Right ventricle myocardium superior (tissue), 1 donor: ENCODE measurements around the gene RCCD1. TPM values are rescaled to one million over a fixed set of nuclear protein-coding genes. Genes with fewer than 3 reads are reported as not detected.
A peak's percentile ranks its signal among the peaks of the same experiment; 100 is the strongest.

Experiments used
- ATAC-seq: fragments of 200-7000 bp; cut with Tn5 transposase; one replicate; pipeline ENCODE4 v1.9.1; 2020; ENCODE audit warnings: mild to moderate bottlenecking; ENCODE audit not compliant: poor library complexity
- DNase-seq: peaks from one replicate; pipeline ENCODE4 v3.0.0-alpha.2; 2020
- intact Hi-C: fragments of 100-400 bp; cut with DNase I; formaldehyde crosslinking; loops from one replicate; pipeline ENCODE4 v1.11.2; 2022
- total RNA-seq: library from RNA; stranded (reverse); fragmentation: NEBNext Ultra II Directional; extraction: Animal tissue kit (Norgen Biotek cat#: 25700); gene quantifications from one replicate; pipeline ENCODE4 v1.2.1, GENCODE V29; 2021
- donor health status: DM: no; HTN: yes; CAD: no; lungs with severe emphysema.

RCCD1 gene
- total RNA-seq, 1 donor from 2014 or later, result 9.3 TPM

DNA sequence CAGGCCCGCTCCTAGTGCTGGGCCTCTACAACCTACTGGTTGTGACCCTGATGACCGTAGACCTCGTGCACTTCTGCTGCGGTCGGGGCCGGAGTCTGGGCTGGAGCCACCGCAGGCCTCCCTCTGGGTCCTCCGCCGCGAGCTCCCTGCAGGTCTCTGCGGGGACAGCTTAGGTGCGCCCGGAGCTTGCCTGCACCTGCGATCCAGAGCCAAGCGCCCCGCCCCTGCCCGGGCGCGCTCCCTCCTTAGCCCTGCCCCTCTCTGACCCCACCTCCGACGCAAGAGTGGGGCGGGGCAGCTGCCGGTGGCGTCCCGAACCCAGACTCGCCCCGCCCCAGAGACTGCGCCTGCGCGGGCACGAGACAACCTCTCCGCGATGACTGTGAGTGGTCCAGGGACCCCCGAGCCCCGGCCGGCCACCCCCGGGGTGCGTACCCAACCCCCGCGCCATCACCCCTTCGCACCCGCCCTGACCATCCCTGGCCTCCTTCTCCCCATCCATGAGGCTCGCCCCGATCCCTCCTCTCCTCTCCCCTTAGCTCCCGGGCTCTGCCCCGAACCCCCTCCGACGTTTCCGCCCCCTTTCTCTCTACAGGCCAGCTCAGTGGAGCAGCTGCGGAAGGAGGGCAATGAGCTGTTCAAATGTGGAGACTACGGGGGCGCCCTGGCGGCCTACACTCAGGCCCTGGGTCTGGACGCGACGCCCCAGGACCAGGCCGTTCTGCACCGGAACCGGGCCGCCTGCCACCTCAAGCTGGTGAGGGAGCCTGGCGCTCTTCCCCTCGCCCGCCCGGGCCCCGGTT lies 19.5 kb upstream of the RCCD1 start, which contains the start of gene UNC45A:
Gene UNC45A (plus strand): TSS at position 337 of the 803 bp plus-strand sequence. CDS start 40 bp downstream, at position 377.
- intact Hi-C loops, result no loop called here
- ATAC-seq (peak; percentile 89), DNase-seq (peak; percentile 97)

DNA sequence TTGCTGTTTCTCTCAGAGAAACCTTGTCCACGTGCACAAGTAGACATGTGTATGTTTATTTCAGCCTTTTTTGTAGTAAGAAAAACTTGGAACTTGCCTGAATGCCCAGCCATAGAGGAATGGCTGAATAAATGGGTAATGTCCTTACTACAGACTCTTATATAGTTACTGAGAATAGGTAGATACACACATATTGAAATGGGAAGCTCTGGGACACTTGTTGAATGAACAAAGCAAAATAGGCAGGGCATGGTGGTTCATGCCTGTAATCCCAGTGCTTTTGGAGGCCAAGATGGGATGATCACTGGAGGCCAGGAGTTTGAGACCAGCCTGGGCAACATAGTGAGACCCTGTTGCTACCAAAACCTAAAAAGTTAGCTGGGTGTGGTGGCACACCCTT lies 17.9 kb upstream of the RCCD1 start:
- ATAC-seq, result no peak
- intact Hi-C loops, result no loop called here
- no peak for DNase-seq

DNA sequence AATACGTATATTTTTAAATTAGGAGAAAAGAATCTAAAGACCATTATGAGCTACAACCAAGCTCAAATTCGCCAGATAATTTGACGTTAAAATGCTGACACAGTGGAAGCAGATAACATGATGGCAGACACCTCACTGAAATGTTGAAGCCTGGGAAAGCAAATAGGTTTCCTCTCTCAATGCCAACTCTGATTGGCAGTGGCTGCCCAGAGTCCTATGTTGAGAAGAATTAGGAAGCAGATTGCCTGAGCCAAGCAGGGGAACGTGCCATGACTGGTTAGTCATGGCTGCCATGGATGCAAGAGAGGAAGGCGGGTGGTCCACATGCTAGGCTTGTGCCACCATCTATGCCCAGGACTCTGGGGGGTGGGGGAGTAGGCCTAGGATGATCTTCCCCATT lies 16.4 kb upstream of the RCCD1 start:
- ATAC-seq, result no peak
- DNase-seq, result peak; percentile 14
- intact Hi-C loops, result no loop called here

DNA sequence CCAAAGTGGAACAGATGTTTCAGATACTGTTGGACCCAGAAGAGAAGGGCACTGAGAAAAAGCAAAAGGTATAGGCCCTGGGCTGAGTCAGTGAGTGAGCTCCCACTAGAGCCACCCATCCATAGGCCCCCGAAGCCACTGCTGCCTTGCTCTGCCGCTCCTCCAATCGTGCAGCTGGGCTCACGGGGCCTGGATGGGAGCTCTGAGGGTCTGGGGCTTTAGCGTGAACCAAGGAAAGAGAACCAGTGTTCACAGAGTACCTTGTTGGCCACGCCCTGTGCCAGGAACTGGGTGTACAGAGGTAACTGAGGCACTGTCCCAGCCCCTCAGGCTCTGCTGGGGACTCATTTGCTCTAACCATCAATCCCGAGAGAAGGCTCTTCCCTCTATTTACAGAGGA lies 14.9 kb upstream of the RCCD1 start:
- ATAC-seq (no peak), DNase-seq (peak; percentile 24)
- intact Hi-C loops, result no loop called here

DNA sequence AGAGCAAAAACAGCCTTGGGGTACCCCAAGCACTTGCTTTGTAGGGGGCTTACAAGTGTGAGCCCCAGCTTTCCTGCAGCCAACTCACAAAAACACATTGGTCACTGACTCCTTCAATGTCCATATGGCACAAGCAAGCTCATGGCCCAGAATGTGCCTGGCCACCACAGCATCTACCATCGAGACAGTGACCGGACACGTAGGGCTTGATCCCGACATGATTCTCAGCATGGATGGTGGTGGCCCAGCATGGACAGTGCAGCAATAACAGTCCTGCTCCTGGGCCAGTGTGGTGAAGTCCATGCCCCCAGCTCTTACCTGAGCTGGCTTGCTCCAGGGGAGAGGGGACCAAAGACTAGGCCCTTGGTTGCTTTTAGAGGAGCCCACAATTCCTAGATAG lies 13.6 kb upstream of the RCCD1 start:
- ATAC-seq, result no peak

DNA sequence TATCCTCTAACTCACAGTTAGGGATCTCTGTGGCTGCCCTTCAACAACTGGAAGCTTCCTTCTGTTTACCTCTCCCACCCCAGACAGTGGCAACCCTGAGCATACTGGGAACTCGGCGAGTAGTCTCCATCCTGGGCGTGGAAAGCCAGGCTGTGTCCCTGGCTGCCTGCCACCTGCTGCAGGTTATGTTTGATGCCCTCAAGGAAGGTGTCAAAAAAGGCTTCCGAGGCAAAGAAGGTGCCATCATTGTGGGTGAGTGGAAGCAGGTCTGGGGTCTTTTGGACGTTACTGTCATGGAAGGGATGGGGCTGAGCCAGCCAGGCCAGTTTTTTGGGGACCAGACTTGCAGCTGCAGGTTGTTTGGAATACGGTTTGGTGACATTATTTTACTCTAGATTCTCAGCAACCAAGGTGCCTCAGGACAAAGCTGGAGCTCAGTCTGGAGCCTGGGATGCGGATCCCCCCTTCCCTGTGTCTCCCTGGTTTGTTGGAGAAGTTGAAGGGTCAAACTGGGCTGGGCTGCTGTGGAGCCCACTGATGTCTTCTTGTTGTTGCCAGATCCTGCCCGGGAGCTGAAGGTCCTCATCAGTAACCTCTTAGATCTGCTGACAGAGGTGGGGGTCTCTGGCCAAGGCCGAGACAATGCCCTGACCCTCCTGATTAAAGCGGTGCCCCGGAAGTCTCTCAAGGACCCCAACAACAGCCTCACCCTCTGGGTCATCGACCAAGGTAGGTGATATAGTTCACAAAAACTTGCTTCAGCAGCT lies 12.1 kb upstream of the RCCD1 start:
- intact Hi-C loops, result no loop called here
- no peak for DNase-seq
- no peak for ATAC-seq

More for the DNA sequence above, 13.6 kb upstream of the RCCD1 start:
- intact Hi-C loops, result no loop called here
- DNase-seq, result peak; percentile 26

DNA sequence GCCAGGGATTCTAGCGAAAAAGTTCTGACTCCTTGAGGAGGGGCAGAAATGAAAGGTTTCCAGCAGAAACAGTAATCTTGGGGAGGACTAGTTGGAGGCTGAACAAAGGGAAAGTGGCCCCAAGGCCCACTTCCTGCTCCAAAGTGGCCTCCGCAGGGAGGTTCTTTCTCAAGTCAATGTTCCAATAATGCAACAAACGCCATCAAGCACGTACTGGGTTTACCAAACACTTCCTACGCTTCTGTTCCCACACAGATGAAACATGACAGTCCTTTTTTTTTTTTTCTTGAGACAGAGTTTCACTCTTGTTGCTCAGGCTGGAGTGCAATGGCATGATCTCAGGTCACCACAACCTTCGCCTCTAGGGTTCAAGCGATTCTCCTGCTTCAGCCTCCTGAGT lies 9.6 kb upstream of the RCCD1 start:
- no peak for ATAC-seq
- intact Hi-C loops, result no loop called here
- no peak for DNase-seq

DNA sequence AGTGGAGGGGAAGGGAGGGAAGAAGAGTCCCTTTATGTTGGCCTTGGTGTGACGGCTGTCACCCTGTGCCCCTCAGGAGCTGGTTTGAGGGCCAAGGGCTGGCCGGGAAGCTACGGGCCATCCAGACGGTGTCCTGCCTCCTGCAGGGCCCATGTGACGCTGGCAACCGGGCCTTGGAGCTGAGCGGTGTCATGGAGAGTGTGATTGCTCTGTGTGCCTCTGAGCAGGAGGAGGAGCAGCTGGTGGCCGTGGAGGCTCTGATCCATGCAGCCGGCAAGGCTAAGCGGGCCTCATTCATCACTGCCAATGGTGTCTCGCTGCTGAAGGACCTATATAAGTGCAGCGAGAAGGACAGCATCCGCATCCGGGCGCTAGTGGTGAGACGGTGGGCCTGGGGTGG lies 8.1 kb upstream of the RCCD1 start:
- intact Hi-C loops, result no loop called here
- ATAC-seq, result no peak
- no peak for DNase-seq

DNA sequence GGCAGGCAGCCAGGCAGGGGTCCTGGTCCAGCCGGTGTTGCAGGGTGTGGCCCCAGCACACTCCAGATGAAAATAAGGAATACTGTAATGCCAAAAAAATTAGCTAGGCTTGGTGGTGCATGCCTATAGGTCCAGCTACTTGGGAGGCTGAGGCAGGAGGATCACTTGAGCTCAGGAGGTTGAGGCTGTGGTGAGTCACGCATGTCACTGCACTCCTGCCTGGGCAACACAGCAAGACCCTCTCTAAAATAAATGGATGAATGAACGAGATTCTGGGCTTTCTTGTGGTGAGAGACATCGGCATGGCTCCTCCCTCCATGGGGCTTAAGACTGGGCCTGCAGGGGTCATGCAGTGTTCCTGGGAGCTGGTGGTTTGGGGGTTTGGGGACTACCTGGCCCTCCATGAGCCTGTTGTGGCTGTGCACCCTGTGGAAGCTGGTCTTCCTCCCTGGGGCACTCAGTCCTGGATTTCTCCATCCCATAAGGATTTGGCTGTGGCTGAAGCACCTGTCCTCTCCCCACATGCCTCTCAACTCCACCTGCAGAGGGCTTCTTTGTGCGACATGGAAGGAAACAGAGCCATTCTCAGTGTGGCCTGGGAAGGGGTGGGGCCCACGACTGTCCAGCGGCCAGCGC lies 7.6 kb upstream of the RCCD1 start:
- DNase-seq (no peak), ATAC-seq (no peak)
- intact Hi-C loops, result no loop called here

DNA sequence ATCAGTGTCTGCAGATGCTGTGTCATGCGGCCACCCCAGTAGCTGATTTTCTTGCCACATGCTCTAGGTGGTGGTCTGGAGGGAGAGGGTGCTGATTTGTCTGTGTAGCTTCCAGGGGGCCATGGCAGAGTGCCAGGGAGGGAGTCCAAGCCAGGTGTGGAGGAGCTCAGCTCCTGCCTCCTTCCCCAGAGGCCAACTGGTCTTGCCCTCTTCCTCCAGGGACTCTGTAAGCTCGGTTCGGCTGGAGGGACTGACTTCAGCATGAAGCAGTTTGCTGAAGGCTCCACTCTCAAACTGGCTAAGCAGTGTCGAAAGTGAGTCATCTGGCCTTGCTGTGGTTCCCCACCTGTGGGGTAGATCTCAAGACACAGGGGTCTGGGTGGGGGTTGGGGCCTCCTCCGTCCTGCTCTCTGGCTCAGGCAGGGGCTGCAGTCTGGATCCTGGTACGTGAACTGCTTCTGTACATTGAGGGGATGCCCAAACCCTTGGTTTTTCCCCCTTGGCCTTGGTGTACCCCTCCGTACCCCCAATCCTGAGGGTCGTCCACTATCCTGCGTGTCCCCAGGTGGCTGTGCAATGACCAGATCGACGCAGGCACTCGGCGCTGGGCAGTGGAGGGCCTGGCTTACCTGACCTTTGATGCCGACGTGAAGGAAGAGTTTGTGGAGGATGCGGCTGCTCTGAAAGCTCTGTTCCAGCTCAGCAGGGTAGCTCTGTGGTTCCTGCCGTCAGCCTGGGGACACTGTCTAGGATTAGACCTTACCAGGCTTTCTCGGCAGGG lies 6.9 kb upstream of the RCCD1 start:
- intact Hi-C loops, result no loop called here
- DNase-seq (no peak), ATAC-seq (no peak)

DNA sequence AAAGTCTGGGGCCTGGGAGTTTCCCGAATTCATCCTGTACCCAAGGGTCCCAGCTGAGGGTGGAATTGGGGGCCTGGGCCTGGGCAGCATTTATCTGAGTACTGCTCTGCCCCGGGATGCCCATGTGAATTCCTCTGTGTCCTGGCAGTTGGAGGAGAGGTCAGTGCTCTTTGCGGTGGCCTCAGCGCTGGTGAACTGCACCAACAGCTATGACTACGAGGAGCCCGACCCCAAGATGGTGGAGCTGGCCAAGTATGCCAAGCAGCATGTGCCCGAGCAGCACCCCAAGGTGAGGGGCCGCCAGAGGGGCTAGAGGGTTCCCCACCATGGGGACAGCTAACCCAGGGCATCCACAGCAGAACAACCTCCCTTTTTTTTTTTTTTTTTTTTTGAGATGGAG lies 6.2 kb upstream of the RCCD1 start:
- intact Hi-C loops, result no loop called here
- no peak for ATAC-seq
- DNase-seq, result no peak

DNA sequence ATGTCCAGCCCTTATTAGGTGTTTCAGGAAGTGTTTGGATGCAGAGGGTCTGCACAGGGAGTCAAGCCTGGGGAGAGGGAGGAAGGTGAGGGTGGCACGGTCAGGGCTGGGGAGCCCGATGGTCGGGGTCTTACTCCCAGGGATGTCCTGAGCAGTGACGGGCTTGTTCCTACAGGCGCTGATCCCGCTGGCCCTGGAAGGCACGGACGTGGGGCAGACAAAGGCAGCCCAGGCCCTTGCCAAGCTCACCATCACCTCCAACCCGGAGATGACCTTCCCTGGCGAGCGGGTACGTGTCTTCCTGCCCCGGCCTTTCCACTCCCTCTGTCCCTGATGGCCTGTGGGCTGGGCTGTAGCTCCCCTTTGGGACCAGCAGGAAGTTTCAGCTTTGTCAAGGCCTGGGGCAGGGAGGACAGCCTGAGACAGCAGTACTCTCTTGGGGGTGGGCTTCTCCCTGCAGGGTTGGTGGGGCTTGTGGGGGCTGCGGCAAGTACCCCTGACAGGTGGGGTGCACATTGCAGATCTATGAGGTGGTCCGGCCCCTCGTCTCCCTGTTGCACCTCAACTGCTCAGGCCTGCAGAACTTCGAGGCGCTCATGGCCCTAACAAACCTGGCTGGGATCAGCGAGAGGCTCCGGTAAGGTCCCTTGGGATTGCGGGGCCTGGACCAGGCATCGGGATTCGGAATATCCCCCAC lies 4.6 kb upstream of the RCCD1 start:
- DNase-seq (no peak), ATAC-seq (no peak)
- intact Hi-C loops, result no loop called here

DNA sequence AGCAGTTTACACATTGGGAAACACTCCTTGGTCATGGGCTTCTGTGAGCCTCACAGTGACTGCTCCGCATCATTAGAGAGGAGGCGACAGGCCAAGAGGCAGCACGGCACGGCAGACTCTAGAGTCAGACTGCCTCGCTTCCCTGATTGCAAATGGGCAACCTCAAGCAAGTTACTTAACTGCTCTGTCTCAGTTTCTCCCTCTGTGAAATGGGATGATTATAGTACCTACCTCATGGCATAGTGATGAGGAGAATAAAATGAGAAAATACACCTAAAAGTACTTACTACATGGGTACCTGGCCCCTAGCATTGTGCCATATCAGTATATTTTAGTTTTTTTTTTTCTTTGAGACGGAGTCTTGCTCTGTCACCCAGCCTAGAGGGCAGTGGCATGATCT lies 4.0 kb upstream of the RCCD1 start:
- no peak for ATAC-seq
- no peak for DNase-seq
- intact Hi-C loops, result no loop called here

DNA sequence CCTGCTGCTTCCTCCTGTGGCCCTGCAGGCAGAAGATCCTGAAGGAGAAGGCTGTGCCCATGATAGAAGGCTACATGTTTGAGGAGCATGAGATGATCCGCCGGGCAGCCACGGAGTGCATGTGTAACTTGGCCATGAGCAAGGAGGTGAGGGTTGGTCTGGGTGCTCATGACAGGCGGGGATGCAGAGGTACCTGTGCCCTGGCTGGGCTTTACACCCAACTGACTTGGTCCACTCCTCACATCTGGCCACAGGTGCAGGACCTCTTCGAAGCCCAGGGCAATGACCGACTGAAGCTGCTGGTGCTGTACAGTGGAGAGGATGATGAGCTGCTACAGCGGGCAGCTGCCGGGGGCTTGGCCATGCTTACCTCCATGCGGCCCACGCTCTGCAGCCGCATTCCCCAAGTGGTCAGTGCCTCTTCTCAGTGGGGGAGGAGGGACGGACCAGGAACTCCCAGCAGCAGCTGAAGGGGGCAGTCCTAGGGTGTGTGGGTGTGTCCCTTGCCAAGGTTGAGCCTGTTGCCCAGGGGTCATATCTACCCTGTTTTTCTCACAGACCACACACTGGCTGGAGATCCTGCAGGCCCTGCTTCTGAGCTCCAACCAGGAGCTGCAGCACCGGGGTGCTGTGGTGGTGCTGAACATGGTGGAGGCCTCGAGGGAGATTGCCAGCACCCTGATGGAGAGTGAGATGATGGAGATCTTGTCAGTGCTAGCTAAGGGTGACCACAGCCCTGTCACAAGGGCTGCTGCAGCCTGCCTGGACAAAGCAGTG lies 1.6 kb upstream of the RCCD1 start:
- ATAC-seq (no peak), DNase-seq (no peak)
- intact Hi-C loops, result no loop called here

DNA sequence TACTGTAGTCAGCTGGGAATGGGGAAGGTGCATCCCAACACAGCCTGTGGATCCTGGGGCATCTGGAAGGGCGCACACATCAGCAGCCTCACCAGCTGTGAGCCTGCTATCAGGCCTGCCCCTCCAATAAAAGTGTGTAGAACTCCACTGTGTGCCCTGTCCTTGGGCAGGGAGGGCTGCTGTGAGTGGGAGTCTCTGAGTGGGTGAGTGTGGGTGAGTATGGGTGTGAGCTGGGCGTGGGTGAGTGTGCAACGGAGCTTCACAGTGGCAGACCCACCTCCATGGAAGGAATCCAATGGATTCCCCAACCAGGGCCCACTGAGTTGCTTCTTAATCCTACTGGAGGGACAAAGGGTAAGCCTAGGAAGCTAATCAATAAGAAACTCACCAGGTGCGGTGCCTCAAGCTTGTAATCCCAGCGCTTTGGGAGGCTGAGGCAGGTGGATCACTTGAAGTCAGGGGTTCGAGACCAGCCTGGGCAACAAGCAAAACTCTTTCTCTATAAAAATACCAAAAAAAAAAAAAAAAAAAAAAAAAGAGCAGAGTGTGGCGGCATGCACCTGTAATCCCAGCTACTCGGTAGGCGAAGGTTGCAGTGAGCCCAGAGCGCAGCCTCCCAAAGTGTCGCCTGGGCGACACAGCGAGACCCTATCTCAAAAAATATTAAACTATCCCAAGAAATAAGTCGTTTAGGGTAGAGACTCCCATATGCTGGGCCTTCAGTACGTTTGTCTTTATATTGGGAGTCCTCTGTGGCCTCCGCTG lies 555 bp upstream of the RCCD1 start:
- no peak for ATAC-seq
- intact Hi-C loops, result no loop called here
- DNase-seq, result no peak

DNA sequence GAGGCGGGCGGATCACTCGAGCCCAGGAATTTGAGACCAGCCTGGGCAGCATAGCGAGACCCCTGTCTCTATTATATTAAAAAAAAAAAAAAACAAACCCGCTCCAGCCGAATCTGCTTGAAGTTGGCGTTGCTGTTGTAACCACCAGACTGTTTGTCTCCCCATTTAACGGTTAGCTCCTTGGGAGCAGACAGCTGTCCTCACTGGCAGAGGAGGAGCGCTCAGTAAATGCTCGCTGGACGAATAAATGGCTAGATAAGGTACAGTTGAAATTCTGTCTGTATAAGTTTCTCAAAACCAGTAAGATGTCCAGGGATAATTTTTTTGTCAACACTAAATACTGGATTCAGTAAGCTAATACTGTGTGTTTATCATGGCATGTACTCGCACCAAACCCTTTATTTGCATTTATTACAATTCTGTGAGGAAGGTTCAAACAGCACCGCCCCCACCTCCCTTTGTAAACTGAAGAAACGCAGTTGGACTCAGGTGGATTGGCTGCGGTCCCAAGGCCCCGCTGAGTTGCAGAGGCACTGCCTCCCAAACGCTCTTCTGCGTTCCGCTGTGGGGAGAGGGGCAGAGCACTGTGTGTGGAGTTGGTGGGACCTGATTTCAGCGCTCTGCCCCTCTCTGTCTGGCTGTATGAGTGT lies 1.1 kb downstream of the RCCD1 start:
- ATAC-seq (no peak), DNase-seq (no peak)
- intact Hi-C loops, result loop anchor here (5.0 kb wide), 1 partner anchor 317 kb away; no protein-coding TSS in a partner anchor
